LNCAP (cell line): ENCODE measurements around the gene RIMS3.

Experiments used
- TF ChIP-seq, protein P1 (sequence below): fragments of 450-650 bp; IDR thresholded peaks from 2 replicates; pipeline ENCODE4 v1.5.1; 2017; ENCODE audit warnings: mild to moderate bottlenecking

Gene RIMS3

GRCh38 chr1:40665335-40666171, at the start of gene RIMS3:
RIMS3 (minus strand) TSS chr1:40665682; CDS start chr1:40641925, 23,757 bp downstream.
- TF ChIP-seq, protein P1, sequence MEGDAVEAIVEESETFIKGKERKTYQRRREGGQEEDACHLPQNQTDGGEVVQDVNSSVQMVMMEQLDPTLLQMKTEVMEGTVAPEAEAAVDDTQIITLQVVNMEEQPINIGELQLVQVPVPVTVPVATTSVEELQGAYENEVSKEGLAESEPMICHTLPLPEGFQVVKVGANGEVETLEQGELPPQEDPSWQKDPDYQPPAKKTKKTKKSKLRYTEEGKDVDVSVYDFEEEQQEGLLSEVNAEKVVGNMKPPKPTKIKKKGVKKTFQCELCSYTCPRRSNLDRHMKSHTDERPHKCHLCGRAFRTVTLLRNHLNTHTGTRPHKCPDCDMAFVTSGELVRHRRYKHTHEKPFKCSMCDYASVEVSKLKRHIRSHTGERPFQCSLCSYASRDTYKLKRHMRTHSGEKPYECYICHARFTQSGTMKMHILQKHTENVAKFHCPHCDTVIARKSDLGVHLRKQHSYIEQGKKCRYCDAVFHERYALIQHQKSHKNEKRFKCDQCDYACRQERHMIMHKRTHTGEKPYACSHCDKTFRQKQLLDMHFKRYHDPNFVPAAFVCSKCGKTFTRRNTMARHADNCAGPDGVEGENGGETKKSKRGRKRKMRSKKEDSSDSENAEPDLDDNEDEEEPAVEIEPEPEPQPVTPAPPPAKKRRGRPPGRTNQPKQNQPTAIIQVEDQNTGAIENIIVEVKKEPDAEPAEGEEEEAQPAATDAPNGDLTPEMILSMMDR: no peak; the same call in 1 of the 2 replicates

- TF ChIP-seq, protein P1: no peak
Observed at GRCh38 chr1:40712997-40713396, 47.5 kb upstream of the RIMS3 start.

GRCh38 chr1:40712405-40712944, 47.0 kb upstream of the RIMS3 start:
- TF ChIP-seq, protein P1: no peak

DNA sequence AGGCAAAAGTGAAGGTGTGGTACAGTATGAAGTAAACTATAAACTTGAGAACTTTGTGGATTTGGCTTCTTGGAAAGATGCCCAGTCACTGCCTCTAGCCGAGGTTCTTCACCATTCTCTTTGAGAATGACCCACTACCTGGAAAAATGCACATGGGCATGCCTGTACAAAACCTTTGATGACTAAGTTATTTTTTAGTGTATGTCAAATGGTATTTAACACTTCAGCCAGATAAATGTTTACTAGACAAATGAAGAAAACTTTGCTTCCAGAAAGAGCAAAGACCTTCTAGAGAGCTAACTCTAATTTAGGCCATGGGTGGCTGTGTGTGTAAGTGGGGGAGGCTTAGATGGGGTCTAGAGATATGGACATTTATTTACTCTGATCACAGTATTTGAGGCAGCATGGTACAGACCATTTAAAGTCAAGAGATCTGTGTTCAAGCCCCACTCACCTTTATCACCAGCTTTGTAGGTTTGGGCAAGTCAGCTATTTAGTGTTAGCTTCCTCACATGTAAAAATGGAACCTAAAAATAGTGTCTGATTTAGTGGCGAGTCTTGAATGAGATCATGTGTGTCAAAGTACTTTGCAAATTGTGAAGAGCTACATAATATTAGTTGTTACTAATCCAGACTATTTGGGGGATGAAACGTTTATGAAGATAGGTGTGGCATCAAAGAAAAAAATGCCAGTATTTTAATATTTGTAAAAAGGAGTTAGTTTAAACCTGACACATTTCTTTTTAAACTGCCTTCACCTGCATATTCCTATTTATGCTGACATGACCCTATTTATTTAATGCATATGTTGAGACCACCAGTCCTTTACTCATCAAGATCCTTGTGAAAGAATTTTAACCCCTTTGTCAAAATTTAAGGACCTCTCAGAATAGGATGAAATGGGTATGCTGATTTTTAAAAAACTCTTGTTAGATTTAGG, 46.3 kb upstream of the RIMS3 start:
- TF ChIP-seq, protein P1: no peak

- TF ChIP-seq, protein P1: no peak
Observed at GRCh38 chr1:40710581-40711315, 45.3 kb upstream of the RIMS3 start.

DNA sequence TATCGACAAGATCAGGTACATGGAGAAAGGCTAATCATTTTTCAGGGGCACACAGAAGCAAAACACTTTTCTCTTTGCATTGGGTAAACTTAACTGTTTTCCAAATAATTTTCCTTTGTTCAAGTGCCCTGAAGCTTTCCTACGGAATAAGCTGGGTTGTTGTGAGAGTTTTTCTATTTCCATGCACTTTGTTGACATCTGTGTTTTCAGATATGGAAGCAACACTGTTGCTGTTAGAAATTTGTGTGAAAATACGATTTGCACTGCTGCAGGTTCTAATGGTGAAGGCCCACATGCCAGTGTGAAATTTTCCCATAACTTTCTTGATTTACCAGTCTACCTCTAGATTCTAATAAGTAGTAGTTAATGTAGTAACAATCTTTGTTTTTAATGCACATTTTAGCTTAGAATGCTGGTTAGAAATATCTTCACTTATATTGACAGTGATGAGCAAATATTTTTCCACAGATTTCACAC, 44.4 kb upstream of the RIMS3 start:
- TF ChIP-seq, protein P1: no peak
